ENCODE results near the gene RAB7A.
"Not testable (repeated sequence)": the region's sequence is repeated elsewhere in the genome, so short reads cannot be mapped to it uniquely, and the experiment has no call there.

Gene RAB7A

GRCh38 chr3:128745742-128746141, 19.8 kb downstream of the RAB7A start:
- H3K27ac ChIP-seq: no peak overlapping the region
- no peak overlapping the region for H3K4me3 ChIP-seq

GRCh38 chr3:128746881-128747280, 20.9 kb downstream of the RAB7A start:
- Histone ChIP-seq H3K27ac (no peak overlapping the region), H3K4me3 (no peak overlapping the region)

DNA sequence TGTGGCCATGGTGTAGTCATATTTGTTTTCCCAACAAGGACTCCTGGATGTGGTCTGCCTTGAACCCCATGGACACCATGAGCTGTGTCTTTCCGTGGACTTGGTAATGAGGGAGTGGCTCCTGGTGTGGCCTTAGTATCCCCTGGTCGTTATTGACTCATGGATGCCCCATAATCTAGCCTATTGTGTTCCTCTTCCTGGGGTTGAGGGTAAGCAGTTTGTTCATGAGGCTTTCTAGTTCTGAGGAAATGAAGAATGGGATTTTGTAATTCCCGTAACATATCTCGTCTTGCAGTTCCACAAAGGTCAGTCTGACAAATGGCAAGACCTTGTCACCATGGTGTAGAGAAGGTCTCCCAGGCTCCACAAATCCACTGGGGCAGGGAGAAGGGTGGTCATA, 22.6 kb downstream of the RAB7A start:
- Histone ChIP-seq H3K27ac (no peak overlapping the region), H3K4me3 (no peak overlapping the region)

GRCh38 chr3:128749035-128749434, 23.1 kb downstream of the RAB7A start:
- no peak overlapping the region for H3K27ac ChIP-seq
- H3K4me3 ChIP-seq: no peak overlapping the region

DNA sequence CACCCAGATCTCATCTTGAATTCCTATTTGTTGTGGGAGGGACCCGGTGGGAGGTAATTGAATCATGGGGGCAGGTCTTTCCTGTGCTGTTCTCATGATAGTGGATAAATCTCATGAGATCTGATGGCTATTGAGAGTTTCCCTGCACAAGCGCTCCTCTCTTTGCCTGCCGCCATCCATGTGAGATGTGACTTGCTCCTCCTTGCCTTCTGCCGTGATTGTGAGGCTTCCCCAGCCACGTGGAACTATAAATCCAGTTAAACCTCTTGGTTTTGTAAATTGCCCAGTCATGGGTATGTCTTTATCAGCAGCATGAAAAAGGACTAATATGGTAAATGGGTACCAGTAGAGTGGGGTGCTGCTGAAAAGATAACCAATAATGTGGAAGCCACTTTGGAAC, 23.6 kb downstream of the RAB7A start:
- H3K27ac ChIP-seq, H3K4me3 ChIP-seq: not testable (repeated sequence)

GRCh38 chr3:128753715-128754114, 27.7 kb downstream of the RAB7A start:
- no peak overlapping the region for H3K27ac ChIP-seq
- no peak overlapping the region for H3K4me3 ChIP-seq

GRCh38 chr3:128760042-128760441, 34.1 kb downstream of the RAB7A start:
- peak overlapping the region in 1 of 21 experiments; percentile 26 for H3K27ac ChIP-seq

DNA sequence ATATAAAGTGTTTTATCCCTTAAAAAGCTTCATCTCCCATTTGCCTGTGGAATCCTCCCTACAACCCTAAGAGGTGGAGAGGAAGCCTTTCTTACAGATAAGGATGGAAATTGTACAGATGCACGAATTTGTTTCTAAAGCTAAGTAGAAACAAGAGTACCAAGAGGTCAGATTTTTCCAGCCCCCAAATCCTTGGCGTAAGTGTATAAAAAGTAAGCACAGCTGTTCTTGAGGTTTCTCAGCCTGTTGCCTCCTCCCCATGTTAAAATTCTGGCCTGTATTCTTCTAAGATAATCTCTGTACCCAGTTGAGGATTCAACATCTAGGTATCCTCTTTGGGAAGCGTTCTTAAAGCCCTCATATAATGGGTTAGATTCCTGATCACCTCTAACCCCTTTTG, 34.9 kb downstream of the RAB7A start:
- Histone ChIP-seq H3K27ac (no peak overlapping the region), H3K4me3 (no peak overlapping the region)

More at GRCh38 chr3:128760042-128760441, 34.1 kb downstream of the RAB7A start:
- H3K4me3 ChIP-seq: no peak overlapping the region

DNA sequence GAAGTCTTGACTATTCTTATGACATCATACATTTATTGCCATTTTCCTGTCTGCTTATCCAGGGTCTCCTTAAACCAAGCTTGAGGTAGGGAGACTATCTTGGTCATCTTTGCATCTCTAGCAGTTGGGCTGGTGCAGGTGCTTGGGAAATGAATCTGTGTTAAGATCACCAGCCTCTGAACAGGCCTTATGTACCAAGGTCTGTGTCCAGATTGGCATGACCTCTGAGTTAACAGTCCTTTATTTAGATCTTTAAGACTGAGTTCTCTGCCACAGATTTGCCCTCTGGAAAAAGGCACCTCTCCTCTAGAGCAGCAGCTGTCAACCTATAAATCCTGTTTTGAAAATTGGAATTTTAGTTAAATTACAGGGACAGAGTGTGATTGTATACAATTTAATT, 35.4 kb downstream of the RAB7A start:
- no peak overlapping the region for H3K27ac ChIP-seq
- H3K4me3 ChIP-seq: no peak overlapping the region

DNA sequence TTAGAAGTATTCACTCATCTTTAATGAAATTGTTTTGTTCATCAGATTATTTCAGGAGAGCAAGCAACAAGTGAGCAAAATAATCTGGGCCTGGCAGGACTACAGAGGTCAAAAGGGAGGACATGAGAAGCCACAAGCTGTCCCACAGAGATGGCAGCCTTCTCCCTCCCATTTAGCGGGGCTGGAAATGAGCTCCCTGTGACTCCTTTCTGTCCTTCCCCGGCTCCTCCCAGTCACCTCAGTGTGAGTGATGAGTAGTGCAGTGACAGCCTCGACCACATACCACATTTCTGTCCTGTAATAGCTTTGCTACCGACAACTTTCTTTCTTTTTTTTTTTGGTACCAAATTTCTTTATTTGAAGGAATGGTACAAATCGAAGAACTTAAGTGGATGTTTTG, 38.0 kb downstream of the RAB7A start:
- no peak overlapping the region for H3K27ac ChIP-seq
- no peak overlapping the region for H3K4me3 ChIP-seq

GRCh38 chr3:128764863-128765262, 38.9 kb downstream of the RAB7A start:
- no peak overlapping the region for H3K27ac ChIP-seq
- H3K4me3 ChIP-seq: no peak overlapping the region

GRCh38 chr3:128767094-128767750, 41.2 kb downstream of the RAB7A start:
- no peak overlapping the region for H3K4me3 ChIP-seq
- no peak overlapping the region for H3K27ac ChIP-seq

- H3K4me3 ChIP-seq: no peak overlapping the region
- H3K27ac ChIP-seq: no peak overlapping the region
These were observed 42.5 kb downstream of the RAB7A start for GRCh38 chr3:128768471-128768870.

GRCh38 chr3:128770387-128770786, 44.4 kb downstream of the RAB7A start:
- H3K4me3 ChIP-seq: no peak overlapping the region
- H3K27ac ChIP-seq: no peak overlapping the region

GRCh38 chr3:128773189-128773588, 47.2 kb downstream of the RAB7A start:
- H3K27ac ChIP-seq, H3K4me3 ChIP-seq: not testable (repeated sequence)

DNA sequence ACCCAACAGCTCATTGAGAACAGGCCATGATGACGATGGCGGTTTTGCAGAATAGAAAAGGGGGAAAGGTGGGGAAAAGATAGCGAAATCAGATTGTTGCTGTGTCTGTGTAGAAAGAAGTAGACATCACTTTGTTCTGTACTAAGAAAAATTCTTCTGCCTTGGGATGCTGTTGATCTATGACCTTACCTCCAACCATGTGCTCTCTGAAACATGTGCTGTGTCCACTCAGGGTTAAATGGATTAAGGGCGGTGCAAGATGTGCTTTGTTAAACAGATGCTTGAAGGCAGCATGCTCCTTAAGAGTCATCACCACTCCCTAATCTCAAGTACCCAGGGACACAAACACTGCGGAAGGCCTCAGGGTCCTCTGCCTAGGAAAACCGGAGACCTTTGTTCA, 47.6 kb downstream of the RAB7A start:
- not testable (repeated sequence) for H3K27ac ChIP-seq, H3K4me3 ChIP-seq

GRCh38 chr3:128775241-128775640, 49.3 kb downstream of the RAB7A start:
- H3K27ac ChIP-seq: no peak overlapping the region
- H3K4me3 ChIP-seq: no peak overlapping the region

DNA sequence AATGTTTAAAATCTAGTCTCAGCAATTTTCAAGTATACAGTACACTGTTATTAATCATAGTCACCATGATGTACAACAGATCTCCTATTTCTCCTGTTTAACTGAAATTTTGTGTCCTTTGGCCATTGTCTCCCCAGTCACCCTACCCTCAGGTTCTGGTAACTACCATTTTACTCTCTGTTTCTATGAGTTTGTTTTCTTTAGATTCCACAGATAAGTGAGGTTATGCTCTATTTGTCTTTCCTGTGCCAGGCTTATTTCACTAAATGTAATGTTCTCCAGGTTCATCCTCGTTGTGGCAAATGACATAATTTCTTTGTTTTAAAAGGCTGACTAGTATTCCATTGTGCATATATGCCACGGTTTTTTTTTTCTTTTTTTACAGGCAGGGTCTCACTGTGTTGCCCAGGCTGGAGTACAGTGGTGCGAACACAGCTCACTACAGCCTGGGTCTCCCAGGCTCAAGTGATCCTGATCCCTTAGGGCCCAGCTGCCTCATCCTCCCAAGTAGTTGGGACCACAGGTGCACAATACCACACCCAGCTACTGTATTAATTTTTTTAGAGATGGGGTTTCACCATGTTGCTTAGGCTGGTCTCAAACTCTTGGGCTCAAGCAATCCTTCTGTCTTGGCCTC, 50.0 kb downstream of the RAB7A start:
- no peak overlapping the region for H3K4me3 ChIP-seq
- no peak overlapping the region for H3K27ac ChIP-seq

DNA sequence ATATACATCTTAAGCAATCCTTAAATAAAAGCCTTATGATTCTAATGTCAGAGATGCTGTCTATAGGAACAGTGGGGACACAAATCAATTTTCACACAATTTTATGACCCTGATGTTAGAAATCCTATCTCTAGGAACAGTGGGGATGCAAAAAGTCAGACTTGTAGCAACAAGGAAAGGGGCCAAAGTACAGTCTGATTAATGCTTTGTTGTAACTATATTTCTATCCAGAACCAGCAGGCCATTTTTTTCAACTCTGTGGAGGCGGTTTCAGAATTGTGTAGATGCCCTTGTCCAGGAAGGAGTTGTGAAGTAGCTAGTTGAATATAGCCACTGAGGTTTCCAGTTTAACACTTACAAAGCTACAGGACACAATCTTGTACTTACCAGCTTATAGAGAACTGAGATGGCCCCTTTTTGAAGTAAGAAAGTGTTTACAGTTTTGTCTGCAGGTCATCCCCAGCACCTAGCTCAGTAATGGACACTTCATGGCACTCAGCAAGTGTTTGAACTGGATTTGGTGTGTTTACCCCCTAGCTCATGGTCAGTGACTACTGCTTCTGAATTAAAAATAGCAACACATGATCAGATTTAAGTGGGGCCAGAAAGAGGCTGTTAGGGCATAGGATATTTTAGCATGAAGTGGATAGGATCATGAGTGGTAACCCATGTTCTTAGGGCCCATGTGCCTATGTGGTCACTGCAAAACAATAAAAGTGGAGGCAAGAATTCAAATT, 54.3 kb downstream of the RAB7A start:
- Histone ChIP-seq H3K4me3 (no peak overlapping the region), H3K27ac (peak overlapping the region in 1 of 21 experiments; percentile 2)

GRCh38 chr3:128781164-128781563, 55.2 kb downstream of the RAB7A start:
- H3K4me3 ChIP-seq: no peak overlapping the region
- no peak overlapping the region for H3K27ac ChIP-seq
